SU-DHL-6 (cell line): ENCODE results near the gene RAMP3.

Experiments
- H2AFZ ChIP-seq: fragments of 200-600 bp; sonication (generic); 2 replicates; pipeline ENCODE4 v1.6.1; 2014; ENCODE audit warnings: low read depth, mild to moderate bottlenecking, moderate library complexity, mixed read lengths, antibody characterized with exemption, low read length; ENCODE audit not compliant: severe bottlenecking
- H3F3A ChIP-seq: fragments of 200-600 bp; shearing (Covaris generic); 2 replicates; pipeline ENCODE4 v1.6.0; 2016; ENCODE audit warnings: antibody characterized with exemption, mild to moderate bottlenecking; ENCODE audit not compliant: insufficient read depth
- H3K27ac ChIP-seq: fragments of 200-600 bp; sonication (generic); 2 replicates; pipeline ENCODE4 v1.5.1; 2016; ENCODE audit warnings: low read depth, mild to moderate bottlenecking, low read length, moderate library complexity, mixed read lengths
- H3K27me3 ChIP-seq: fragments of 200-600 bp; sonication (generic), shearing (Covaris generic); 2 replicates; pipeline ENCODE4 v1.6.0; 2014; ENCODE audit warnings: mild to moderate bottlenecking, low read length
- H3K36me3 ChIP-seq: fragments of 200-600 bp; sonication (generic); 2 replicates; pipeline ENCODE4 v1.6.1; 2014; ENCODE audit warnings: mild to moderate bottlenecking, low read length, mixed read lengths
- H3K4me2 ChIP-seq: fragments of 300-600, 200-600 bp; shearing (Covaris generic), sonication (generic); 2 replicates; pipeline ENCODE4 v1.6.0; 2014; ENCODE audit warnings: low read length, low read depth, mild to moderate bottlenecking; ENCODE audit not compliant: poor library complexity, severe bottlenecking
- H3K4me3 ChIP-seq: fragments of 200-600 bp; sonication (generic); 2 replicates; pipeline ENCODE4 v1.5.1; 2014; ENCODE audit warnings: antibody characterized with exemption, low read length, mild to moderate bottlenecking, mixed read lengths; ENCODE audit not compliant: insufficient read depth, poor library complexity, severe bottlenecking
- H3K79me2 ChIP-seq: fragments of 200-600 bp; sonication (generic); 2 replicates; pipeline ENCODE4 v1.6.1; 2014; ENCODE audit warnings: mild to moderate bottlenecking, low read length, moderate library complexity; ENCODE audit not compliant: insufficient read depth
- H3K9ac ChIP-seq: fragments of 200-600 bp; sonication (generic); 2 replicates; pipeline ENCODE4 v1.7.0; 2014; ENCODE audit warnings: mild to moderate bottlenecking, low read length
- H3K9me2 ChIP-seq: fragments of 200-600 bp; sonication (generic); replicated peaks from 2 replicates; pipeline ENCODE4 v1.6.1; 2014; ENCODE audit warnings: low read length; ENCODE audit not compliant: insufficient read depth
- H3K9me3 ChIP-seq: fragments of 200-600 bp; sonication (generic); 2 replicates; pipeline ENCODE4 v1.6.1; 2014; ENCODE audit warnings: low read length, mixed read lengths; ENCODE audit not compliant: insufficient read depth
- H4K20me1 ChIP-seq: fragments of 200-600 bp; sonication (generic); 2 replicates; pipeline ENCODE4 v1.6.1; 2014; ENCODE audit warnings: low read depth, mild to moderate bottlenecking, antibody characterized with exemption, low read length, moderate library complexity, mixed read lengths
- CTCF ChIP-seq: fragments of 200-600 bp; sonication (generic); IDR thresholded peaks from one replicate; pipeline ENCODE4 v1.5.1; 2017; ENCODE audit warnings: antibody characterized with exemption, mild to moderate bottlenecking, low read length, moderate library complexity; ENCODE audit not compliant: insufficient read depth, poor library complexity, severe bottlenecking
- EZH2phosphoT487 ChIP-seq: fragments of 200-600 bp; sonication (generic), shearing (Covaris generic); conservative IDR thresholded peaks from 2 replicates; pipeline ENCODE4 v1.6.1; 2018; ENCODE audit warnings: mild to moderate bottlenecking, antibody characterized with exemption, low read length, moderate library complexity, mixed read lengths

The RAMP3 gene

GRCh38 chr7:45219130-45219529 is 61.5 kb downstream of the RAMP3 start:
- Histone ChIP-seq H2AFZ (no peak overlapping the region), H3F3A (no peaks in the 10 kb centered on the region), H3K4me3 (no peak overlapping the region), H3K36me3 (no peaks in the 10 kb centered on the region), H3K27me3 (no peaks in the 10 kb centered on the region), H3K27ac (no peak overlapping the region), H4K20me1 (no peaks in the 10 kb centered on the region), H3K4me2 (no peak overlapping the region), H3K9me2 (no peaks in the 10 kb centered on the region), H3K9me3 (no peaks in the 10 kb centered on the region), H3K79me2 (no peaks in the 10 kb centered on the region), H3K9ac (no peak overlapping the region)
- TF ChIP-seq EZH2phosphoT487 = no peak
- no peak for TF ChIP-seq CTCF

- Histone ChIP-seq H4K20me1 (no peaks in the 10 kb centered on the region), H3K9me2 (no peaks in the 10 kb centered on the region), H3K27ac (no peak overlapping the region), H3K9me3 (no peaks in the 10 kb centered on the region), H3K79me2 (no peaks in the 10 kb centered on the region), H3F3A (no peaks in the 10 kb centered on the region), H3K4me3 (no peak overlapping the region), H3K27me3 (no peaks in the 10 kb centered on the region), H3K36me3 (no peaks in the 10 kb centered on the region), H2AFZ (no peak overlapping the region), H3K9ac (no peak overlapping the region), H3K4me2 (no peak overlapping the region)
- TF ChIP-seq EZH2phosphoT487 (no peak), CTCF (no peak)
Observed at GRCh38 chr7:45219801-45220435, 62.3 kb downstream of the RAMP3 start.

GRCh38 chr7:45220846-45221618 is 63.4 kb downstream of the RAMP3 start:
- H3K27ac ChIP-seq = no peak overlapping the region
- no peak for TF ChIP-seq CTCF
- TF ChIP-seq EZH2phosphoT487 = no peak
- no peaks in the 10 kb centered on the region for H3K27me3 ChIP-seq
- no peaks in the 10 kb centered on the region for H3K36me3 ChIP-seq
- H3K4me2 ChIP-seq = no peak overlapping the region
- no peaks in the 10 kb centered on the region for H3K9me2 ChIP-seq
- H3K4me3 ChIP-seq = no peak overlapping the region
- H4K20me1 ChIP-seq = no peaks in the 10 kb centered on the region
- H3K9me3 ChIP-seq = no peaks in the 10 kb centered on the region
- no peaks in the 10 kb centered on the region for H3K79me2 ChIP-seq
- H3F3A ChIP-seq = no peaks in the 10 kb centered on the region
- H3K9ac ChIP-seq = no peak overlapping the region
- no peak overlapping the region for H2AFZ ChIP-seq
